Thymus (tissue), 11 donors: ENCODE measurements around the gene BACE2. TPM values are rescaled to one million over a fixed set of nuclear protein-coding genes. Genes with fewer than 3 reads are reported as not detected.
"Not testable (repeated sequence)": the region's sequence is repeated elsewhere in the genome, so short reads cannot be mapped to it uniquely, and the experiment has no call there.

Experiments
- DNase-seq, 9 donors: peaks; one replicate each; pipeline ENCODE4 v3.0.0-alpha.2; 2013; ENCODE audit warnings: low spot score in 9 of 9, low read depth in 6 of 9, missing footprints in 1 of 9
- H3K27ac ChIP-seq, 2 donors: one replicate each; pipeline ENCODE4 v1.5.1; 2013; ENCODE audit warnings: control low read depth in 1 of 2, low read depth in 1 of 2, low read length in 1 of 2, mild to moderate bottlenecking in 1 of 2, moderate library complexity in 1 of 2
- H3K27me3 ChIP-seq, 2 donors: one replicate each; pipeline ENCODE4 v1.5.1; 2013; ENCODE audit warnings: low read length in 1 of 2; ENCODE audit not compliant: control insufficient read depth in 2 of 2, insufficient read depth in 1 of 2
- H3K36me3 ChIP-seq, 2 donors: one replicate each; pipeline ENCODE4 v1.5.1; 2013; ENCODE audit warnings: low read length in 1 of 2, mild to moderate bottlenecking in 1 of 2, moderate library complexity in 1 of 2; ENCODE audit not compliant: control insufficient read depth in 2 of 2, insufficient read depth in 2 of 2
- H3K4me1 ChIP-seq, 2 donors: one replicate each; pipeline ENCODE4 v1.5.1; 2013; ENCODE audit warnings: low read length in 2 of 2; ENCODE audit not compliant: control insufficient read depth in 2 of 2, insufficient read depth in 2 of 2
- H3K4me3 ChIP-seq, 2 donors: one replicate each; pipeline ENCODE4 v1.5.1; 2013; ENCODE audit warnings: low read length in 2 of 2, control low read depth in 1 of 2, mild to moderate bottlenecking in 1 of 2
- H3K9me3 ChIP-seq, 2 donors: one replicate each; pipeline ENCODE4 v1.5.1; 2013; ENCODE audit warnings: low read length in 1 of 2, mild to moderate bottlenecking in 1 of 2; ENCODE audit not compliant: control insufficient read depth in 2 of 2, insufficient read depth in 1 of 2
- WGBS: extraction: QIAGEN DNeasy Blood & Tissue Kit; methylation state at CpG from one replicate; pipeline ENCODE4 v1.1.7; 2013; 5-methylcytosine and 5-hydroxymethylcytosine counted together
- polyA plus RNA-seq: library from polyadenylated mRNA; stranded (reverse); fragments of 200-250 nt; gene quantifications from one replicate; pipeline ENCODE4 v1.2.3, GENCODE V29; 2013
- total RNA-seq: library from RNA; stranded (reverse); fragments of 120-200 nt; gene quantifications from one replicate; pipeline ENCODE4 v1.2.4, GENCODE V29; 2013
- donor health status: healthy.

The BACE2 gene
- total and polyA plus RNA-seq, 2 donors, result 5.9 to 17.6 TPM

DNA sequence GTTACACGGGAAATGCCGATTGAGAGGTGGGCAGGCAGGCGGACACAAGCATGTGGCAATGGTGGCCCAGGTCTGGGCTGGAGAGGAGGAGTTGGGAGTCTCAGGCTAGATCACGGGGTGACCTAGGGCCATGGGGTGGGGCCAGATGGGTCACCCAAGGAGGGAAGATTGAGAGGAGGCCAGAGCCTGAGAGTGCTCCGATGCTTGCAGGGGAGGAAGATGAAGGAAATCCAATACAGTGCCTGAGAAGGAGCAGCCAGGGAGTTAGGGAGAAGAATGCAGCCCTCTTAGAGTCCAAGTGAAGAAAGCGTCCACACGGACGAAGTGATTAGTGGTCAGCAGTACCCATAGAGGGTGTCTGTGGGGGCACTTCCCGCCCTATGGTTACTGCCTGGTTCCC lies 87.2 kb downstream of the BACE2 start:
- H3K4me3 ChIP-seq, result no peak overlapping the region
- H3K27me3 ChIP-seq, result no peaks in the 10 kb centered on the region
- WGBS, result 92% methylated on average over 9 of the region's 9 CpGs
- DNase-seq, result no peak
- H3K36me3 ChIP-seq, result no peaks in the 10 kb centered on the region
- no peaks in the 10 kb centered on the region for H3K4me1 ChIP-seq
- peaks cover 0 to 12% of the 10 kb centered on the region in 2 donors for H3K9me3 ChIP-seq
- H3K27ac ChIP-seq, result no peak overlapping the region

DNA sequence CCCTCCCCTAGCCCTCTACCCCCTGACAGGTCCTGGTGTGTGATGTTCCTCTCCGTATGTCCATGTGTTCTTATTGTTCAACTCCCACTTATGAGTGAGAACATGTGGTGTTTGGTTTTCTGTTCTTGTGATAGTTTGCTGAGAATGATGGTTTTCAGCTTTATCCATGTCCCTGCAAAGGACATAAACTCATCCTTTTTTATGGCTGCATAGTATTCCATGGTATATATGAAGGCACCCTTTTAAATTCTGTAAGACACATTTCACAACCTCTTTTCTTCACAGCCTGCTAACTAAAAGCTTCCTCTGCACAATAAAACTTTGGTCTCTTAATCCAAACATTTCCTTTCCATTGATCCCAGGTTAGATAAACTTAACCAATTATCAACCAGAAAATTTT lies 88.3 kb downstream of the BACE2 start:
- not testable (repeated sequence) for H3K36me3 ChIP-seq, H3K27ac ChIP-seq, H3K4me1 ChIP-seq, H3K4me3 ChIP-seq, H3K27me3 ChIP-seq, DNase-seq
- H3K9me3 ChIP-seq, result peaks cover 0 to 12% of the 10 kb centered on the region in 2 donors
- WGBS, result 100% methylated on average over 1 of the region's 1 CpG

DNA sequence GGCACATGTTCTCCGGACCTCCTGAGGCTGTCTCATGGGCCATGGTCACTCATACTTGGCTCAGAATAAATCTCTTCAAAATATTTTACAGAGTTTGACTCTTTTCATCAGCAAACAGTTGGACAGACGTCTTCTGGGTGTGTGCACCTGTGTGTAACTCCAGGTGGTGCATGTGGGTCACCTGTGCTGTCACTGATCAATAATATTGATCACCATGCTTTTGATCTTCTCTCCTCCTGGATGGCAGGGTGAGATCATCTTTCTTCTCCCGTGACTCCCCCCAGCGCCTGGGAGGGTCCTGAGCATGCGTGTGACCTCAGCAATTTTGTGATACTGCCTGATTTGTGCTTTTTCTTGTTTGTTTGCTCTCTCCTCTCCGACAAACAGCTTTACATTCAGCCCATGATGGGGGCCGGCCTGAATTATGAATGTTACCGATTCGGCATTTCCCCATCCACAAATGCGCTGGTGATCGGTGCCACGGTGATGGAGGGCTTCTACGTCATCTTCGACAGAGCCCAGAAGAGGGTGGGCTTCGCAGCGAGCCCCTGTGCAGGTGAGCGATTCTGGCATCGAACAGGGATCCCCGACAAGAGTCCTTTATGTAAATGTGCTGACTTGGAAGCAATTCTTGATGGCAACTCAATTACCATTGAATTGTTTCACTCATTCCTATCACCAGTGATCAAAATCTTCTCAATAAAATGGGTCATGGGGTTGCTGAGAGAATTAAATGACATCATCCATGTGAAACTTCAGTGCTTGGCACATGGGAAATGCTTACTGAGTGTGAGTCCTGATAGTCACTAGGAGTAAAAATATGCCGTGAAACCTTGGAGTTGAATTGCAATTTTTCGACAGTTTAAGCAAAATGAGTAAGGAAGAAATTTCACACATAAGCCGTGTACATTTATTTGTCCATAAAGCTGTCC lies 89.1 kb downstream of the BACE2 start:
- H3K4me3 ChIP-seq, result no peak overlapping the region
- no peaks in the 10 kb centered on the region for H3K36me3 ChIP-seq
- H3K27me3 ChIP-seq, result no peaks in the 10 kb centered on the region
- peaks cover 0 to 12% of the 10 kb centered on the region in 2 donors for H3K9me3 ChIP-seq
- WGBS, result 96% methylated on average over 22 of the region's 22 CpGs
- H3K4me1 ChIP-seq, result no peaks in the 10 kb centered on the region
- no peak for DNase-seq
- no peak overlapping the region for H3K27ac ChIP-seq

DNA sequence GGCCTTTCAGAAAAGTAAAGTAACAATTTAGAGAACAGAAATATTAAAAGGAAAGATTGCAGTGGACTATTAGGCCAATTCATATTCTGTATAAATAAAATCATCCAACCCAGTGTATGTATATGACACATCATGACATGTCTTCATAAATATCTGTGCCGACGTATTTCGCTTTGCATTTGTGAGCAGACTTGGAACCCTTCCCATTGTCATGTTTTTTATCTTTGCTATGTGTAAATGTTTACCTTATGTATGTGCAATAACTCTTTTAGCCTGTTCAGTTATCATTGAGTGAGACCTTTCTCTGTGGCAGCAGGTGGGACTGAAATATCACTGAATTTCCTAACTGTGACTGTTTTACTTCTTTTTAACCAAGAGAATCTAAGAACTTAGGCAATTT lies 90.7 kb downstream of the BACE2 start:
- H3K36me3 ChIP-seq, result no peaks in the 10 kb centered on the region
- H3K4me1 ChIP-seq, result no peaks in the 10 kb centered on the region
- H3K4me3 ChIP-seq, result no peak overlapping the region
- H3K9me3 ChIP-seq, result peaks cover 0 to 10% of the 10 kb centered on the region in 2 donors
- no peak for DNase-seq
- 96% methylated on average over 3 of the region's 3 CpGs for WGBS
- H3K27ac ChIP-seq, result no peak overlapping the region
- H3K27me3 ChIP-seq, result no peaks in the 10 kb centered on the region

DNA sequence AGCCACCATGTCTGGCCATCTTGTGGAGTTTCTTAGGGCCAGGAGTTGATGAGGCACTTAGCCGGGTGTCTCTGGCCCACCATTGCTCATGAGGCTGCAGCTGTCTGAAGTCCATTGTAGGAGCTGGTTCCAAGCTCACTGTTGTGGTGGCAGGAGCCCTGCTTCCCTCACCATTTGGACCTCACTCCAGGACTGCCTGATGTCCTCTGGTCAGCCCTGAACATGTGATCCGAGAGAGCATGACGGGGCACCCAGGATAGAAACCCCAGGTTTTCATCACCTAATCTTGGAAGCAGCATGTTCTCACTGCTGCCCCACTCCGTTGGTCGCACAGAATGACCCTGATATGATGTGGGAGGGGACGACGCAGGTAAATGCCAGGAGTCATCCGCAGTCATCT lies 92.5 kb downstream of the BACE2 start:
- Histone ChIP-seq H3K9me3 (no peaks in the 10 kb centered on the region), H3K27ac (no peak overlapping the region), H3K4me3 (no peak overlapping the region), H3K27me3 (no peaks in the 10 kb centered on the region), H3K4me1 (no peaks in the 10 kb centered on the region), H3K36me3 (no peaks in the 10 kb centered on the region)
- no peak for DNase-seq
- WGBS, result 86% methylated on average over 8 of the region's 8 CpGs

DNA sequence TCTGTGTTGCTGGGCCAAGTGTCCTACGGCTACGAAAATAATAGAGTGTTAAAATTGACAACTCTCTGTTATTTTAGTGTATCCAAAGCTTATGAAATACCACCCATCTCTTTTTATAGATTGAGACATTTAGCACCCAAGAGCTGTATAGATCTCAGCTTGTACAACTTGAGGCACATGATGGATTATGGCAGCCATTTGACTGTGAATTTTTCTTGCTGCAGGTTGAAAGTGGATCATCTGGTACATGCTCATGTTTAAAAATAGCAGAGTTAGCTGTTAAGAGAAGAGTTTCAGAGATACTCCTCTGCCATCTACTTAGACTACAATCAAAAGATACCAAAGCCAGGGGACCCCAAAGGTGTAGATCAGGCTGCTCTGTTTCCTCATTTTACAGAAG lies 99.4 kb downstream of the BACE2 start:
- DNase-seq, result no peak
- 98% methylated on average over 2 of the region's 2 CpGs for WGBS
- no peaks in the 10 kb centered on the region for H3K4me1 ChIP-seq
- H3K9me3 ChIP-seq, result no peaks in the 10 kb centered on the region
- H3K4me3 ChIP-seq, result no peak overlapping the region
- H3K27me3 ChIP-seq, result peaks cover 0 to 3% of the 10 kb centered on the region in 2 donors
- H3K36me3 ChIP-seq, result no peaks in the 10 kb centered on the region
- no peak overlapping the region for H3K27ac ChIP-seq

DNA sequence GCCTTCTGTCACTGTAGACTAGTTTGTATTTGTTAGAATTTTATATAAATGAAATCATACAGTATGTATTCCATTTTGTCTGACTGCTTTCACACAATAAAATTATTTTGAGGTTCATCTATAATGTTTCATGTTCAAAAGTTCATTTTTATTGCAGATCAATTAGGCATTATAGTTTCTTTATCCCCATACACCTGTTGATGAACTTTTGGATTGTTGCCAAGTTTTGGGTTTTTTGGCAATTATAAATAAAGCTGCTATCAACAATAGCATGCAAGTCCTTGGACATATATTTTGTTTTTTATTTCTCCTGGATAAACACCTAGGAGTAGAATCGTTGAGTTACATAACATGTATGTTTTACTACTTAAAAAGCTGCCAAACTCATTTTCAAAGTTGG lies 101.6 kb downstream of the BACE2 start:
- H3K9me3 ChIP-seq, result no peaks in the 10 kb centered on the region
- no peak overlapping the region for H3K4me3 ChIP-seq
- H3K4me1 ChIP-seq, result no peaks in the 10 kb centered on the region
- DNase-seq, result no peak
- 93% methylated on average over 1 of the region's 1 CpG for WGBS
- peaks cover 0 to 3% of the 10 kb centered on the region in 2 donors for H3K27me3 ChIP-seq
- H3K27ac ChIP-seq, result no peak overlapping the region
- no peaks in the 10 kb centered on the region for H3K36me3 ChIP-seq

DNA sequence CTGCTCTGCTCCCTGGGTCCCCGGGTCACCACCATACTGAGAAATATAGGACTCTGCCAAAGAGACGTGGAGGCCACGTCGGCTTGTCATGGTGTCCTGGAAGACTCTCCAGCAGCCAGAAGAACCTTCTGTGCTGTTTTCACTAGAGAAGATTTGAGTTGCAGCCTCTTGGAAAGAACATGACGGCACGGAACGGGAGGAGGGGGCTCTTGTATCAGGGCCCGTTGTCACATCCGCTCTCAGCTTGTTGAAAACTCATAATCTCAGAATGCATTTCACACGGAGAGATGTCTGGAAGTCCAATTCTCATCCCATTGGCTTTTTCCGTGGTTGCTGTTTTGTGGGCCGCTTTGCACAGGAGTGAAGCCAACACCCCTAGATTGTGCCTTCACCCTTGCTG lies 109.2 kb downstream of the BACE2 start:
- no peaks in the 10 kb centered on the region for H3K9me3 ChIP-seq
- peaks cover 0 to 20% of the 10 kb centered on the region in 2 donors for H3K27me3 ChIP-seq
- H3K36me3 ChIP-seq, result no peaks in the 10 kb centered on the region
- no peak overlapping the region for H3K4me3 ChIP-seq
- WGBS, result 91% methylated on average over 12 of the region's 12 CpGs
- H3K4me1 ChIP-seq, result no peaks in the 10 kb centered on the region
- no peak overlapping the region for H3K27ac ChIP-seq
- no peak for DNase-seq

DNA sequence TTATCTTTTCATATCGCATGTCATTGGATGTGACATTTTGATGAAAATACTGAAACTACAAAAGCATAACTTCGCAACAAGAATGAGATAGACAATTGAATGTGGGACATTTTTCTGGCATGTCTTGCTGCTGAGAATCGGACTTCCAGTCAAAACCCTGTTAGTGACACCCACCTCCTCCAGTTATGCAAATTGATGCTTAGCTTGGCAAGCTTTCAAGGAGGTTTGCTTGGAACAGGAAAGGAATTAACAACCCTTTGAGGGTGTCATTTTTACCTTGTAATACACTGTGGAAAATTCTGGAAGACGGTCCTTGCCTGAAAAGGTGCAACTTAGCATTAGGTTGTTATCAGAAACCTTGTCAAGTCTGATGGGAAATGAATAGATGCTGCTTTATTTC lies 109.9 kb downstream of the BACE2 start:
- Histone ChIP-seq H3K4me3 (no peak overlapping the region), H3K4me1 (peaks cover 0 to under 1% of the 10 kb centered on the region in 2 donors), H3K36me3 (no peaks in the 10 kb centered on the region), H3K27me3 (peaks cover 5 to 25% of the 10 kb centered on the region in 2 donors), H3K27ac (no peak overlapping the region), H3K9me3 (no peaks in the 10 kb centered on the region)
- 89% methylated on average over 4 of the region's 4 CpGs for WGBS
- no peak for DNase-seq
